PFSK-1 (cell line): ENCODE measurements around the gene PLEKHG4B.

Experiments used
- POLR2AphosphoS5 ChIP-seq: IDR thresholded peaks from 2 replicates; pipeline ENCODE4 v1.6.1; 2012; ENCODE audit warnings: low read depth, mild to moderate bottlenecking, control low read depth, low read length, moderate library complexity
- TAF1 ChIP-seq: IDR thresholded peaks from 2 replicates; pipeline ENCODE4 v1.6.1; 2012; ENCODE audit warnings: low read length, control low read depth, borderline replicate concordance; ENCODE audit not compliant: insufficient read depth

DNA sequence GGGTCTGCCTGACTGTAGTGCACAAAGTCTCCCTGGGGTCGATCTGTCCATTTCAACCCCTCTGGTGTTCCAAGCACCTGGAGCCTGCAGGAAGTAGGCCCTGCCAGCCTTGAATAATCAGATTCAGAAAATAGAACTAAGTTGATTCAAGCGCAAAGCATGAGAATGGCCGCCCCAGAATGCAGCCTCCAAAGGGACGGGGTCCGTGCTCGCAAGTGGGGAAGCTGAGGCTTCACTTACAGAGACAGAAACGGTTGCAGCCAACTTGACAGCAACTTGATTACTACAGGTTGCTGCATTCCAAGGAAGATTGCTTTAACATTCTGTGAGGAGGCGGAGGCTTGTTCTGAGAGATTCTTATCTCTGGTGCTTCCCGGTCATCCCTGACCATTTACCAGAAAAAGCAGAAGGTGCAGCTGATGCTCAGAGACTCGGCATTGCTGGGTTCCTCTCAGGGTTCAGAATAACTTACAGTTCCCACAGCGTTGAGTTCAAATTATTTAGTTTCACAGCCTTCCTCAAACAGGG is 84.4 kb downstream of the PLEKHG4B start:
- TF ChIP-seq POLR2AphosphoS5: no peak
- TF ChIP-seq TAF1: no peak
